ENCODE measurements around the gene PRKG1.

PRKG1 gene

DNA sequence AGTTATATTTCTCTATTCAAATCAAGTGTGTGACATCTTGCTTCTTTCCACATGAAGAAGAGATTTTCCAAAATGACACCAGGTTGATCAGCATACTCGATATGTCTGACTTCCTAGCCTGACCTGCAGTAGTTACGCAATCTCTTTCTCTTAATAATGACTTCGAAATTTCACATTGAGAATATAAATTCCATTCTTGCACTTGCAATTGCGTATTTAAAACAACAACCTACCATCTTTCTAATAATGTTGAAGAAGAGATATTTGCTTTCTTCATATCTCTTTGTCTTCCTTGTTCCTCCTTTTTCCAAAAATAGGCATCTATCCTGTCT lies 348.8 kb downstream of the PRKG1 start:
- Histone ChIP-seq H3K9me3 (ENCODE audit: insufficient read depth, low read length) (no peaks in the 10 kb centered on the region), H3K4me3 (ENCODE audit: low read length) (no peak overlapping the region), H3K27me3 (ENCODE audit: low read depth, low read length) (no peaks in the 10 kb centered on the region), H3K36me3 (replicated peaks; ENCODE audit: low read depth, low read length) (no peaks in the 10 kb centered on the region), H4K20me1 (ENCODE audit: insufficient read depth, low read length) (no peaks in the 10 kb centered on the region), H2AFZ (ENCODE audit: low read depth, low read length) (no peak overlapping the region), H3K4me2 (ENCODE audit: low read length) (no peak overlapping the region), H3K9ac (ENCODE audit: low read length) (no peak overlapping the region), H3K4me1 (ENCODE audit: low read length) (no peaks in the 10 kb centered on the region), H3K27ac (ENCODE audit: low read length) (no peak overlapping the region), H3K79me2 (ENCODE audit: low read length) (no peaks in the 10 kb centered on the region)
- TF ChIP-seq, protein P1, sequence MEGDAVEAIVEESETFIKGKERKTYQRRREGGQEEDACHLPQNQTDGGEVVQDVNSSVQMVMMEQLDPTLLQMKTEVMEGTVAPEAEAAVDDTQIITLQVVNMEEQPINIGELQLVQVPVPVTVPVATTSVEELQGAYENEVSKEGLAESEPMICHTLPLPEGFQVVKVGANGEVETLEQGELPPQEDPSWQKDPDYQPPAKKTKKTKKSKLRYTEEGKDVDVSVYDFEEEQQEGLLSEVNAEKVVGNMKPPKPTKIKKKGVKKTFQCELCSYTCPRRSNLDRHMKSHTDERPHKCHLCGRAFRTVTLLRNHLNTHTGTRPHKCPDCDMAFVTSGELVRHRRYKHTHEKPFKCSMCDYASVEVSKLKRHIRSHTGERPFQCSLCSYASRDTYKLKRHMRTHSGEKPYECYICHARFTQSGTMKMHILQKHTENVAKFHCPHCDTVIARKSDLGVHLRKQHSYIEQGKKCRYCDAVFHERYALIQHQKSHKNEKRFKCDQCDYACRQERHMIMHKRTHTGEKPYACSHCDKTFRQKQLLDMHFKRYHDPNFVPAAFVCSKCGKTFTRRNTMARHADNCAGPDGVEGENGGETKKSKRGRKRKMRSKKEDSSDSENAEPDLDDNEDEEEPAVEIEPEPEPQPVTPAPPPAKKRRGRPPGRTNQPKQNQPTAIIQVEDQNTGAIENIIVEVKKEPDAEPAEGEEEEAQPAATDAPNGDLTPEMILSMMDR (IDR thresholded peaks at IDR 0.05; ENCODE audit: low read depth, low read length): no peak
- TF ChIP-seq EZH2phosphoT487 (IDR thresholded peaks at IDR 0.05; ENCODE audit: low read depth): no peak

DNA sequence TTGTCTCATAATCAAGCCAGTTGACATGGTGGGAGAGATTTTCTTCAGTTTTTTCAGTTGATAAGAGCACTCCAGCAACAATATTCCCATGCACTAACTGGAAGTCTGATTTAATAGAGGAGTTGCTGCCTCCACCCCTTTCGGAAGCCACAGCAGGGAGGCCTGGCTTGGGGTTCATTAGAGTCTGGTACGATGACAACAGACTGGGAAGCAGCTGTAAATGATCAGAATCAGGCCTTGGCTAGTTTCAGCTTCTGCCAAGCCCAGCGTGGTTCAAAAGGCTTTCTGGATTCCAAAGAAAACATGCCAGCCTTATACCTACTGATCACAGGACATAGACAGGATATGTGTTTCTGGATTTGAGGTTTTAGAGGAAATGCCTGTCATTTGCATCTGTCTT lies 351.1 kb downstream of the PRKG1 start:
- H3K27me3 ChIP-seq (ENCODE audit: low read depth, low read length): no peaks in the 10 kb centered on the region
- H3K27ac ChIP-seq (ENCODE audit: low read length): no peak overlapping the region
- no peaks in the 10 kb centered on the region for H3K36me3 ChIP-seq (replicated peaks; ENCODE audit: low read depth, low read length)
- H4K20me1 ChIP-seq (ENCODE audit: insufficient read depth, low read length): no peaks in the 10 kb centered on the region
- no peak overlapping the region for H3K4me3 ChIP-seq (ENCODE audit: low read length)
- no peak overlapping the region for H3K4me2 ChIP-seq (ENCODE audit: low read length)
- TF ChIP-seq EZH2phosphoT487 (IDR thresholded peaks at IDR 0.05; ENCODE audit: low read depth): no peak
- TF ChIP-seq, protein P1 (IDR thresholded peaks at IDR 0.05; ENCODE audit: low read depth, low read length): no peak
- H3K4me1 ChIP-seq (ENCODE audit: low read length): no peaks in the 10 kb centered on the region
- no peaks in the 10 kb centered on the region for H3K9me3 ChIP-seq (ENCODE audit: insufficient read depth, low read length)
- no peak overlapping the region for H3K9ac ChIP-seq (ENCODE audit: low read length)
- H3K79me2 ChIP-seq (ENCODE audit: low read length): no peaks in the 10 kb centered on the region
- H2AFZ ChIP-seq (ENCODE audit: low read depth, low read length): no peak overlapping the region

DNA sequence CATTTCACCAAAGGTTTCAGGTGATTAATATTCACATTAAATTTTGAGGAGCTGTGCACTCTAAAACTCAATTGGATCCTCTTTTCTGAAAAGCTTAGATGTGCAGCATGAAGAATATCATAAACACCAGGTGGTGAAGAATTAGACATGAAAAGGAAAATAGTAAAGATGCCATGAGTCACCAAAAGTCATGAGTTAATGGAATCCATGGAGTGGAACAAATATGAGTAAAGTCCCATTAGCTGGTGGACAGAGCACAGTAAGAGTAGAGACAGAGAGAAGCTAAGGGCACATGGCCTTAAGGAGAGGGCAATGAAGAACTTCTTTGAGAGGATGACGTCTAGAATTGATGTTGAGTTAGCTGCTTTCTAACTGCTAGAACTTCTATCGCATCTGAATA lies 353.5 kb downstream of the PRKG1 start:
- H3K79me2 ChIP-seq (ENCODE audit: low read length): no peaks in the 10 kb centered on the region
- H4K20me1 ChIP-seq (ENCODE audit: insufficient read depth, low read length): no peaks in the 10 kb centered on the region
- no peaks in the 10 kb centered on the region for H3K4me1 ChIP-seq (ENCODE audit: low read length)
- H3K4me3 ChIP-seq (ENCODE audit: low read length): no peak overlapping the region
- no peak overlapping the region for H3K27ac ChIP-seq (ENCODE audit: low read length)
- no peaks in the 10 kb centered on the region for H3K27me3 ChIP-seq (ENCODE audit: low read depth, low read length)
- H2AFZ ChIP-seq (ENCODE audit: low read depth, low read length): no peak overlapping the region
- TF ChIP-seq, protein P1 (IDR thresholded peaks at IDR 0.05; ENCODE audit: low read depth, low read length): no peak
- TF ChIP-seq EZH2phosphoT487 (IDR thresholded peaks at IDR 0.05; ENCODE audit: low read depth): no peak
- no peaks in the 10 kb centered on the region for H3K9me3 ChIP-seq (ENCODE audit: insufficient read depth, low read length)
- no peaks in the 10 kb centered on the region for H3K36me3 ChIP-seq (replicated peaks; ENCODE audit: low read depth, low read length)
- no peak overlapping the region for H3K4me2 ChIP-seq (ENCODE audit: low read length)
- no peak overlapping the region for H3K9ac ChIP-seq (ENCODE audit: low read length)

DNA sequence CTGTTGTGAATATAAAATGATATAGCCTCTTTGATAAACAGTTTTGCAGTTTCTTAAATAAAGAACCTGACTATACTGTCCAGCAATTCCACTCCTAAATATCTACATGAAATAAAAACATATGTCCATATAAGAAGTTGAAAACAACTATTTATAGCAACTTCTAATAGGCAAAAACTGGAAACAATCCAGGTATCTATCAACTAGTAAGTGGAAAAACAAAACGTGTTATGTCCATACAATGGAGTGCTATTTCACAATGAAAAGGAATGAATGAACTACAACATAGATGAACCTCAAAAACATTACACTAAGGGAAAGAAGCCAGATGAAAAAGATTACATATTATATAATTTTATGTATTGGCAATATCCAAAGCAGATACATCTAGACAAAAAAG lies 356.2 kb downstream of the PRKG1 start:
- no peaks in the 10 kb centered on the region for H3K79me2 ChIP-seq (ENCODE audit: low read length)
- no peaks in the 10 kb centered on the region for H4K20me1 ChIP-seq (ENCODE audit: insufficient read depth, low read length)
- no peak overlapping the region for H3K9ac ChIP-seq (ENCODE audit: low read length)
- H3K4me2 ChIP-seq (ENCODE audit: low read length): no peak overlapping the region
- H3K4me1 ChIP-seq (ENCODE audit: low read length): no peaks in the 10 kb centered on the region
- no peak overlapping the region for H3K27ac ChIP-seq (ENCODE audit: low read length)
- no peaks in the 10 kb centered on the region for H3K36me3 ChIP-seq (replicated peaks; ENCODE audit: low read depth, low read length)
- H3K9me3 ChIP-seq (ENCODE audit: insufficient read depth, low read length): no peaks in the 10 kb centered on the region
- TF ChIP-seq EZH2phosphoT487 (IDR thresholded peaks at IDR 0.05; ENCODE audit: low read depth): no peak
- TF ChIP-seq, protein P1 (IDR thresholded peaks at IDR 0.05; ENCODE audit: low read depth, low read length): no peak
- H2AFZ ChIP-seq (ENCODE audit: low read depth, low read length): no peak overlapping the region
- H3K4me3 ChIP-seq (ENCODE audit: low read length): no peak overlapping the region
- no peaks in the 10 kb centered on the region for H3K27me3 ChIP-seq (ENCODE audit: low read depth, low read length)

All from OCI-LY3 (cell line).